ENCODE measurements around the gene STX4.

DNA sequence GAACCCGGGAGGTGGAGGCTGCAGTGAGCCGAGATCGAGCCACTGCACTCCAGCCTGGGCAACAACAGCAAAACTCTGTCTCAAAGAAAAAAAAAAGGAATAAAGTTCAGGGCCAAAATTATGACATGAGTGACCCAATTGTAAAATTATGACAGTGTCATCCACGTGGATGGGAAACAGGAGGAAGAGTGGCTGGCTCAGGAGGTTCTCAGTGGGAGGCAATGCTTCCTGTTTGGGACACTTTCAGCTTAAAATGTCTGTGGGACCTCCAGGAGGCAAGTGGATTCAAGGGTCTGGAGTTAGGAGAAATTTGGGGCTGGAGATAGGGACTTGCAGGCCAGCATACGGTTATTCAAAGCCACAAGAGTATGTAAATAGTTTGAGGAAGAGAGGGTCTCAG is 8.0 kb upstream of the STX4 start:
- TF ChIP-seq, protein P1, sequence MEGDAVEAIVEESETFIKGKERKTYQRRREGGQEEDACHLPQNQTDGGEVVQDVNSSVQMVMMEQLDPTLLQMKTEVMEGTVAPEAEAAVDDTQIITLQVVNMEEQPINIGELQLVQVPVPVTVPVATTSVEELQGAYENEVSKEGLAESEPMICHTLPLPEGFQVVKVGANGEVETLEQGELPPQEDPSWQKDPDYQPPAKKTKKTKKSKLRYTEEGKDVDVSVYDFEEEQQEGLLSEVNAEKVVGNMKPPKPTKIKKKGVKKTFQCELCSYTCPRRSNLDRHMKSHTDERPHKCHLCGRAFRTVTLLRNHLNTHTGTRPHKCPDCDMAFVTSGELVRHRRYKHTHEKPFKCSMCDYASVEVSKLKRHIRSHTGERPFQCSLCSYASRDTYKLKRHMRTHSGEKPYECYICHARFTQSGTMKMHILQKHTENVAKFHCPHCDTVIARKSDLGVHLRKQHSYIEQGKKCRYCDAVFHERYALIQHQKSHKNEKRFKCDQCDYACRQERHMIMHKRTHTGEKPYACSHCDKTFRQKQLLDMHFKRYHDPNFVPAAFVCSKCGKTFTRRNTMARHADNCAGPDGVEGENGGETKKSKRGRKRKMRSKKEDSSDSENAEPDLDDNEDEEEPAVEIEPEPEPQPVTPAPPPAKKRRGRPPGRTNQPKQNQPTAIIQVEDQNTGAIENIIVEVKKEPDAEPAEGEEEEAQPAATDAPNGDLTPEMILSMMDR (conservative IDR thresholded peaks at IDR 0.05) = no peak
- no peak for TF ChIP-seq ZFX (IDR thresholded peaks at IDR 0.05)
